ENCODE data around the gene ANKK1. TPM values are rescaled to one million over a fixed set of nuclear protein-coding genes. Genes with fewer than 3 reads are reported as not detected.

The ANKK1 gene
- total RNA-seq, 1 donor from 2014 or later = not detected

- ATAC-seq (ENCODE audit: poor library complexity) (no peak), DNase-seq (no peak)
- intact Hi-C loops (cut with DNase I) = no loop called here
Measured at GRCh38 chr11:113440816-113441215, 53.2 kb downstream of the ANKK1 start.

- intact Hi-C loops (cut with DNase I) = no loop called here
- no peak for DNase-seq
- no peak for ATAC-seq (ENCODE audit: poor library complexity)
Measured at GRCh38 chr11:113444502-113445123, 57.0 kb downstream of the ANKK1 start.

- DNase-seq (no peak), ATAC-seq (ENCODE audit: poor library complexity) (no peak)
- intact Hi-C loops (cut with DNase I) = no loop called here
Measured at GRCh38 chr11:113446112-113446511, 58.5 kb downstream of the ANKK1 start.

- intact Hi-C loops (cut with DNase I) = no loop called here
- DNase-seq (no peak), ATAC-seq (ENCODE audit: poor library complexity) (no peak)
Measured at GRCh38 chr11:113446938-113447337, 59.4 kb downstream of the ANKK1 start.

GRCh38 chr11:113447621-113448315, 60.2 kb downstream of the ANKK1 start:
- ATAC-seq (ENCODE audit: poor library complexity) (no peak), DNase-seq (no peak)
- intact Hi-C loops (cut with DNase I) = no loop called here

GRCh38 chr11:113448316-113448677, 60.7 kb downstream of the ANKK1 start:
- intact Hi-C loops (cut with DNase I) = no loop called here
- no peak for DNase-seq
- ATAC-seq (ENCODE audit: poor library complexity) = no peak

GRCh38 chr11:113449743-113450142, 62.2 kb downstream of the ANKK1 start:
- ATAC-seq (ENCODE audit: poor library complexity) (no peak), DNase-seq (no peak)
- intact Hi-C loops (cut with DNase I) = no loop called here

Small RNA genes within 50 kb of the gene (microRNA-seq; reads per million reads assigned to microRNA genes)
- gene MIR4301 = not detected

Other genes starting within 250 kb of the ANKK1 start
- gene TTC12, start 73.2 kb upstream of the ANKK1 start, total RNA-seq = 4.3 TPM
- not detected for gene DRD2, start 87.6 kb downstream of the ANKK1 start, total RNA-seq

Measured in Right ventricle myocardium superior (tissue), 1 donor.